ENCODE measurements around the gene SLC2A9. TPM values are rescaled to one million over a fixed set of nuclear protein-coding genes. Genes with fewer than 3 reads are reported as not detected.

SLC2A9 gene
- total RNA-seq, 2 donors from 2014 or later, result 9.8 to 15.3 TPM

DNA sequence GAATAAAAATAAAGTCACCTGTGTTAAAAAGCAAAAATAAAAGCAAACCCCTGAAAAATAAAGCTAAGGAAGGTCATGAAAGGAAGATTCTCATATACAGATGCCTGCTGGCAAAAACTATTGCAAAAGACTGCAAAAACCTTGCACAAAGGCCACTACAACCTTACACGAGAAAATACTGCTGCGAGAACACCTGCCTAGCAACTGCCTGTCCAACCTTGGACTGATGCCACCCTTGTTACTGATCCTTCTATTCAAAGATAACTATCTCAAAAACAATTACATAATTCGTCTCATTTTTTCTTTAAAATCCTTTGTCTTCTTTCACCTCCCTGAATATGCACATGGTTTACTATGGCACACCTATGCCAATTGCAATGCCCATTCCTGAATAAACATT, 49.6 kb downstream of the SLC2A9 start:
- Histone ChIP-seq H3K4me3 (no peak overlapping the region), H3K27me3 (replicated peaks; ENCODE audit: insufficient read depth) (no peaks in the 10 kb centered on the region), H3K36me3 (no peaks in the 10 kb centered on the region)

DNA sequence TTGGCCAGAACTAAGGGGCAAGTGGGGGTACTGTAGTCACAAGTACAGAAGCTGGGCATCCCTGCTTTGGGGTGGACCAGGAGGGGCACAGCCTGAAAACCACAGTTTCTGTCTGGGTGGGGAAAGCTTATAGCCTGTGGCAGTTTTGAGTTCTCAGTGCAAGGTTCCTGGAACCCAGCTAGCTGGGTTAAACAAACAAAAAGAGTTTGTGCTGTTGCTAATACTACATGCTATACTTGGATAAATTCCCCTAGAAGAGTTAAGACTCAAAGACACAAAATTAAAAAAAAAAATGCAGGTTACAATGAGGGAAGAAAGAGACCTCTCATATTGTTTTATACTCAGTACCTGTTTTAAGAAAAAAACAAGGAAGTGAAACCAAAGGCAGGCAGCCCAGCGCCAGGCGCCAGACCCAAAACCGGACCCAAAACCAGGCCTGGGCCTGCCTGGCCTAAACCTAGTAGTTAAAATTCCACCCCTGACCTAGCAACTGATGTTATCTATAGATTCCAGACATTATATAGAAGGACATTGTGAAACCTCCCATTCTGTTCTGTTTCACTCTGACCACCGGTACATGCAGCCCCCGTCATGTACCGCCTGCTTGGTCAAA, 50.8 kb downstream of the SLC2A9 start:
- TF ChIP-seq POLR2A (IDR thresholded peaks at IDR 0.05) (no peak), POLR2AphosphoS5 (IDR thresholded peaks at IDR 0.05) (no peak)
- TF ChIP-seq, protein P1, sequence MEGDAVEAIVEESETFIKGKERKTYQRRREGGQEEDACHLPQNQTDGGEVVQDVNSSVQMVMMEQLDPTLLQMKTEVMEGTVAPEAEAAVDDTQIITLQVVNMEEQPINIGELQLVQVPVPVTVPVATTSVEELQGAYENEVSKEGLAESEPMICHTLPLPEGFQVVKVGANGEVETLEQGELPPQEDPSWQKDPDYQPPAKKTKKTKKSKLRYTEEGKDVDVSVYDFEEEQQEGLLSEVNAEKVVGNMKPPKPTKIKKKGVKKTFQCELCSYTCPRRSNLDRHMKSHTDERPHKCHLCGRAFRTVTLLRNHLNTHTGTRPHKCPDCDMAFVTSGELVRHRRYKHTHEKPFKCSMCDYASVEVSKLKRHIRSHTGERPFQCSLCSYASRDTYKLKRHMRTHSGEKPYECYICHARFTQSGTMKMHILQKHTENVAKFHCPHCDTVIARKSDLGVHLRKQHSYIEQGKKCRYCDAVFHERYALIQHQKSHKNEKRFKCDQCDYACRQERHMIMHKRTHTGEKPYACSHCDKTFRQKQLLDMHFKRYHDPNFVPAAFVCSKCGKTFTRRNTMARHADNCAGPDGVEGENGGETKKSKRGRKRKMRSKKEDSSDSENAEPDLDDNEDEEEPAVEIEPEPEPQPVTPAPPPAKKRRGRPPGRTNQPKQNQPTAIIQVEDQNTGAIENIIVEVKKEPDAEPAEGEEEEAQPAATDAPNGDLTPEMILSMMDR (IDR thresholded peaks at IDR 0.05), result no peak
- DNase-seq (ENCODE audit: low spot score), result no peak
- Histone ChIP-seq H3K9me3 (no peaks in the 10 kb centered on the region), H3K4me1 (replicated peaks) (no peaks in the 10 kb centered on the region), H3K4me3 (no peak overlapping the region), H3K27ac (no peak overlapping the region), H3K36me3 (no peaks in the 10 kb centered on the region), H3K27me3 (replicated peaks; ENCODE audit: insufficient read depth) (no peaks in the 10 kb centered on the region)
- intact Hi-C loops (cut with DNase I), result no loop called here
- WGBS, result 85% methylated on average over 6 of the region's 6 CpGs

More for the DNA sequence above, 49.6 kb downstream of the SLC2A9 start:
- WGBS, result 61% methylated on average over 3 of the region's 3 CpGs
- TF ChIP-seq, protein P1 (IDR thresholded peaks at IDR 0.05), result no peak
- no peak for TF ChIP-seq POLR2A (IDR thresholded peaks at IDR 0.05)
- no peak for TF ChIP-seq POLR2AphosphoS5 (IDR thresholded peaks at IDR 0.05)
- no peaks in the 10 kb centered on the region for H3K4me1 ChIP-seq (replicated peaks)
- H3K27ac ChIP-seq, result no peak overlapping the region
- DNase-seq (ENCODE audit: low spot score), result no peak
- H3K9me3 ChIP-seq, result no peaks in the 10 kb centered on the region
- intact Hi-C loops (cut with DNase I), result no loop called here

DNA sequence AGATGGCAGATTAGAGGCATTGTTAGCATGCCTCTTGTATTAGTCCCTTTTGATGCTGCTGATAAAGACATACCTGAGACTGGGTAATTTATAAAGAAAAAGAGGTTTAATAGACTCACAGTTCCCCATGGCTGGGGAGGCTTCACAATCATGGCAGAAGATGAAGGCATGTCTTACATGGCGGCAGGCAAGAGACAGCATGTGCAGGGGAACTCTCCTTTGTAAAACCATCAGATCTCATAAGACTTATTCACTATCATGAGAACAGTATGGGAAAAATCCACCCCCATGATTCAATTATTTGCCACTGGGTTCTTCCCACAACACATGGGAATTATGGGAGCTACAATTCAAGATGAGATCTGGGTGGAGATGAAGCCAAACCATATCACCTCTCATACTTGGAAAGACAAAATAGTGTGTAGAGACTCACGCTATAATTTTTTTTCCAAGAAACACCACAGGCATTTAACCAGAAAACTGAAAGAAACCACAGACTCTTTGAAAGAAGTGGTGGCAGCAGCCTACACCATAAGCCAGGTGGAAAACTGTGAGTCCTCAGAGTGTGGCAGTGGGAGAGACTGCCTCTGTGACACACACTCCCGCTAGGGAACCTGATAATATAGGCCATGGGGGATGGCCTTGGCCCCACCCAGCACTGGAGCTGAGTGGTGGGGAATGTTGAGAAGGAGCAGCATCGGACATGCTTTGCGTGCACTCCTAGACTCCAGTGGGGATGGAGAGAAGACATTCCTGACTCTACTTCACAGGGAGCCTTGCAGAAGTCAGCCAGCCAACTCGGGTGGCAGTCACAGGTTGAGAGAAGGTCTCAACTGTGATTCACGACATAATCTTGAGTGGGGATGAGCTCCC, 51.5 kb downstream of the SLC2A9 start:
- intact Hi-C loops (cut with DNase I), result no loop called here
- H3K36me3 ChIP-seq, result no peaks in the 10 kb centered on the region
- H3K27ac ChIP-seq, result no peak overlapping the region
- H3K4me3 ChIP-seq, result no peak overlapping the region
- no peaks in the 10 kb centered on the region for H3K4me1 ChIP-seq (replicated peaks)
- WGBS, result 96% methylated on average over 5 of the region's 7 CpGs
- TF ChIP-seq POLR2A (IDR thresholded peaks at IDR 0.05) (no peak), POLR2AphosphoS5 (IDR thresholded peaks at IDR 0.05) (no peak)
- TF ChIP-seq, protein P1 (IDR thresholded peaks at IDR 0.05), result no peak
- DNase-seq (ENCODE audit: low spot score), result no peak
- H3K27me3 ChIP-seq (replicated peaks; ENCODE audit: insufficient read depth), result no peaks in the 10 kb centered on the region
- no peaks in the 10 kb centered on the region for H3K9me3 ChIP-seq

DNA sequence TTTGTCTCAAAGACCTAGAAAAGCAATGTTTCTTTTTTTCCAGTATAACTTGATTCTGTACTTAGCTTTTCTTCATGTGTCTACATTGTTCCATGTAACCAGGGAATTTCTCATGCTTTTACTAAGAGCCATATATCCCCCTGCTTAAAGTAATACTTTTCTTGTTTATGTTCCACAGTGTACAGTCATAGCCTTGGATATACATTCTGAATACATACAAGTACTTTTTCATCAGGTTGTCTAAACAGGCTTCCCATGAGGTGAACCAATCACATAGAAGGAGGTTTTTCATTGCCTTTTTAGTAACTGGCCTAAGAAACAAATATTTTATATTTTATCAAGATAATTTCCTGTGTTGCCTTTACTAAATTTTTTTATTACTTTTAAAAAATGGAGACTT, 52.8 kb downstream of the SLC2A9 start:
- no peak for DNase-seq (ENCODE audit: low spot score)
- Histone ChIP-seq H3K4me3 (no peak overlapping the region), H3K27me3 (replicated peaks; ENCODE audit: insufficient read depth) (no peaks in the 10 kb centered on the region), H3K27ac (no peak overlapping the region), H3K36me3 (no peaks in the 10 kb centered on the region), H3K9me3 (no peaks in the 10 kb centered on the region), H3K4me1 (replicated peaks) (no peaks in the 10 kb centered on the region)
- intact Hi-C loops (cut with DNase I), result no loop called here
- TF ChIP-seq POLR2AphosphoS5 (IDR thresholded peaks at IDR 0.05), result no peak
- TF ChIP-seq POLR2A (IDR thresholded peaks at IDR 0.05), result no peak
- TF ChIP-seq, protein P1 (IDR thresholded peaks at IDR 0.05), result no peak
